K562 (cell line): ENCODE data around the gene SLC30A1. TPM values are rescaled to one million over a fixed set of nuclear protein-coding genes. Genes with fewer than 3 reads are reported as not detected.

ENCODE experiments used
- BMI1 ChIP-seq: fragments of 150-350 bp; IDR thresholded peaks from 2 replicates; pipeline ENCODE4 v1.6.1; 2014; ENCODE audit warnings: low read length
- FOXM1 ChIP-seq, 2 experiments: fragments of 450-650 bp in 1 of 2; sonication (generic) in 1 of 2; formaldehyde crosslinking in 1 of 2; IDR thresholded peaks; 2 replicates each; pipeline versions ENCODE4 v1.6.1 to v1.9.0; 2017 to 2022; ENCODE audit warnings: low read depth in 2 of 2, mild to moderate bottlenecking in 2 of 2, missing genetic modification reagents in 1 of 2, moderate library complexity in 1 of 2
- GTF2F1 ChIP-seq: IDR thresholded peaks from 2 replicates; pipeline ENCODE4 v1.6.1; 2011; ENCODE audit warnings: low read depth, low read length, improper control_type of control experiment
- HDAC3 ChIP-seq: fragments of 450-650 bp; IDR thresholded peaks from 2 replicates; pipeline ENCODE4 v1.6.1; 2018; ENCODE audit warnings: borderline replicate concordance, mild to moderate bottlenecking, moderate library complexity; ENCODE audit not compliant: partially characterized antibody
- NCOR1 ChIP-seq: fragments of 450-650 bp; IDR thresholded peaks from 2 replicates; pipeline ENCODE4 v1.6.1; 2016; ENCODE audit warnings: mild to moderate bottlenecking, moderate library complexity
- NFIX ChIP-seq: fragments of 250-450 bp; sonication (Bioruptor Pico); IDR thresholded peaks from 2 replicates; pipeline ENCODE4 v1.4.0; 2020; ENCODE audit warnings: low read depth, mild to moderate bottlenecking, moderate library complexity
- NR2C2 ChIP-seq, 2 experiments: fragments of 200-800 bp in 1 of 2; sonication (Bioruptor generic) in 1 of 2; sonication (generic) in 1 of 2; formaldehyde crosslinking in 1 of 2; IDR thresholded peaks; 2 replicates each; pipeline versions ENCODE4 v1.6.1 to v1.8.0; 2016 to 2022; ENCODE audit warnings: mild to moderate bottlenecking in 1 of 2, missing compliant biosample characterization in 1 of 2, missing genetic modification characterization in 1 of 2, missing genetic modification reagents in 1 of 2
- ZNF436 ChIP-seq: fragments of 250-450, 450-650 bp; sonication (Bioruptor Pico); formaldehyde crosslinking; IDR thresholded peaks from 2 replicates; pipeline ENCODE4 v1.7.0; 2020; ENCODE audit warnings: mild to moderate bottlenecking
- ZNF707 ChIP-seq: fragments of 250-450 bp; sonication (Bioruptor Pico); conservative IDR thresholded peaks from 2 replicates; pipeline ENCODE4 v1.8.0; 2022; ENCODE audit warnings: inconsistent platforms, mild to moderate bottlenecking, moderate library complexity
- ZNF77 ChIP-seq: fragments of 250-450 bp; sonication (Bioruptor Pico); IDR thresholded peaks from 2 replicates; pipeline ENCODE4 v1.5.0; 2020
- polyA plus RNA-seq, 8 experiments: library from polyadenylated mRNA; depleted of rRNA in 4 of 8; stranded (reverse) in 5 of 8; unstranded in 3 of 8; fragments of >200 nt; fragmentation: Nextera tagmentation in 2 of 8; fragmentation: Illumina TruSeq in 1 of 8; extraction: Ambion mirVana in 2 of 8; extraction: Trizol in 1 of 8; gene quantifications; 2 replicates each; pipeline versions ENCODE4 v1.2.1 to v1.2.3, GENCODE V29; 2011 to 2014; ENCODE audit warnings: inconsistent platforms in 1 of 8, missing spikeins in 1 of 8
- total RNA-seq, 7 experiments: library from RNA; depleted of rRNA in 6 of 7; stranded (reverse); fragments of >200 nt in 6 of 7; fragmentation: Illumina TruSeq in 2 of 7; extraction: Trizol in 2 of 7; gene quantifications; 2 replicates each; pipeline versions ENCODE4 v1.2.1 to v1.2.3, GENCODE V29; 2011 to 2021; ENCODE audit warnings: low replicate concordance in 1 of 7
- TF ChIP-seq, protein P1 (sequence below), 2 experiments: fragments of 450-650 bp; formaldehyde crosslinking in 1 of 2; IDR thresholded peaks; 2 replicates each; pipeline versions ENCODE4 v1.4.0 to v1.6.1; 2014 to 2020; ENCODE audit warnings: mild to moderate bottlenecking in 2 of 2, borderline replicate concordance in 1 of 2, low read depth in 1 of 2
- TF ChIP-seq, protein P2 (sequence below): sonication (generic); formaldehyde crosslinking; IDR thresholded peaks from 2 replicates; pipeline ENCODE4 v1.4.0; 2020; ENCODE audit warnings: mild to moderate bottlenecking, missing genetic modification reagents
- TF ChIP-seq, protein P3 (sequence below): fragments of 450-650 bp; formaldehyde crosslinking; IDR thresholded peaks from 2 replicates; pipeline ENCODE4 v1.4.0; 2020; ENCODE audit warnings: mild to moderate bottlenecking, moderate library complexity

SLC30A1 gene
- total and polyA plus RNA-seq, 9 of the 15 experiments (the other 6 are each of a cell fraction or from before 2014, with no cell fraction given), result 4.1 to 14.4 (median 6.6) TPM

DNA sequence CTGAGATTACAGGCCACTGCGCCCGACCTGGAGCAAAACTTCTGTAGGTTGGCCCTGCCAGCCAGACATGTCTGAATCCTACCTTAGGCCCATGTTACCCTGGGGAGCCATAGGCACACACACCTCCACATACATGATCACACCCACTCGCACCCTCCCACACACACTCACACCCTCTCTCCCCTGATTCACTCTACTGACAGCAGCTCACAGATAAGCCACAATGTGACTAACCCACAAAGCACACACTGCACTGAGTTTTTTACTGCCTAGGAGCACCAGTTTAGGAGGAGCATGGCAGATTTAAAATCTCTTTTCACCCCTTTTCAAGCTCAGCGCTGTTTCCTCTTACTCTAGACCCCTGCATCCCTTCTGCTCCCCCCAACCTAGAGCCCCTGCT is 41.7 kb downstream of the SLC30A1 start (continued):
- TF ChIP-seq, protein P1, sequence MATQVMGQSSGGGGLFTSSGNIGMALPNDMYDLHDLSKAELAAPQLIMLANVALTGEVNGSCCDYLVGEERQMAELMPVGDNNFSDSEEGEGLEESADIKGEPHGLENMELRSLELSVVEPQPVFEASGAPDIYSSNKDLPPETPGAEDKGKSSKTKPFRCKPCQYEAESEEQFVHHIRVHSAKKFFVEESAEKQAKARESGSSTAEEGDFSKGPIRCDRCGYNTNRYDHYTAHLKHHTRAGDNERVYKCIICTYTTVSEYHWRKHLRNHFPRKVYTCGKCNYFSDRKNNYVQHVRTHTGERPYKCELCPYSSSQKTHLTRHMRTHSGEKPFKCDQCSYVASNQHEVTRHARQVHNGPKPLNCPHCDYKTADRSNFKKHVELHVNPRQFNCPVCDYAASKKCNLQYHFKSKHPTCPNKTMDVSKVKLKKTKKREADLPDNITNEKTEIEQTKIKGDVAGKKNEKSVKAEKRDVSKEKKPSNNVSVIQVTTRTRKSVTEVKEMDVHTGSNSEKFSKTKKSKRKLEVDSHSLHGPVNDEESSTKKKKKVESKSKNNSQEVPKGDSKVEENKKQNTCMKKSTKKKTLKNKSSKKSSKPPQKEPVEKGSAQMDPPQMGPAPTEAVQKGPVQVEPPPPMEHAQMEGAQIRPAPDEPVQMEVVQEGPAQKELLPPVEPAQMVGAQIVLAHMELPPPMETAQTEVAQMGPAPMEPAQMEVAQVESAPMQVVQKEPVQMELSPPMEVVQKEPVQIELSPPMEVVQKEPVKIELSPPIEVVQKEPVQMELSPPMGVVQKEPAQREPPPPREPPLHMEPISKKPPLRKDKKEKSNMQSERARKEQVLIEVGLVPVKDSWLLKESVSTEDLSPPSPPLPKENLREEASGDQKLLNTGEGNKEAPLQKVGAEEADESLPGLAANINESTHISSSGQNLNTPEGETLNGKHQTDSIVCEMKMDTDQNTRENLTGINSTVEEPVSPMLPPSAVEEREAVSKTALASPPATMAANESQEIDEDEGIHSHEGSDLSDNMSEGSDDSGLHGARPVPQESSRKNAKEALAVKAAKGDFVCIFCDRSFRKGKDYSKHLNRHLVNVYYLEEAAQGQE (IDR thresholded peaks at IDR 0.05; ENCODE audit: borderline replicate concordance), result no peak
- TF ChIP-seq, protein P1 (CRISPR knock-in tag; IDR thresholded peaks at IDR 0.05; ENCODE audit: low read depth), result no peak
- no peak for TF ChIP-seq ZNF707
- no peak for TF ChIP-seq FOXM1 (IDR thresholded peaks at IDR 0.05; ENCODE audit: low read depth)
- TF ChIP-seq FOXM1 (CRISPR knock-in tag; IDR thresholded peaks at IDR 0.05; ENCODE audit: low read depth), result no peak
- no peak for TF ChIP-seq ZNF77
- TF ChIP-seq BMI1, result no peak
- TF ChIP-seq ZNF436 (CRISPR knock-in tag), result no peak
- TF ChIP-seq NCOR1, result no peak; the same call in 1 of the 2 replicates
- no peak for TF ChIP-seq NFIX
- no peak for TF ChIP-seq GTF2F1
- TF ChIP-seq HDAC3, result no peak
- TF ChIP-seq, protein P2, sequence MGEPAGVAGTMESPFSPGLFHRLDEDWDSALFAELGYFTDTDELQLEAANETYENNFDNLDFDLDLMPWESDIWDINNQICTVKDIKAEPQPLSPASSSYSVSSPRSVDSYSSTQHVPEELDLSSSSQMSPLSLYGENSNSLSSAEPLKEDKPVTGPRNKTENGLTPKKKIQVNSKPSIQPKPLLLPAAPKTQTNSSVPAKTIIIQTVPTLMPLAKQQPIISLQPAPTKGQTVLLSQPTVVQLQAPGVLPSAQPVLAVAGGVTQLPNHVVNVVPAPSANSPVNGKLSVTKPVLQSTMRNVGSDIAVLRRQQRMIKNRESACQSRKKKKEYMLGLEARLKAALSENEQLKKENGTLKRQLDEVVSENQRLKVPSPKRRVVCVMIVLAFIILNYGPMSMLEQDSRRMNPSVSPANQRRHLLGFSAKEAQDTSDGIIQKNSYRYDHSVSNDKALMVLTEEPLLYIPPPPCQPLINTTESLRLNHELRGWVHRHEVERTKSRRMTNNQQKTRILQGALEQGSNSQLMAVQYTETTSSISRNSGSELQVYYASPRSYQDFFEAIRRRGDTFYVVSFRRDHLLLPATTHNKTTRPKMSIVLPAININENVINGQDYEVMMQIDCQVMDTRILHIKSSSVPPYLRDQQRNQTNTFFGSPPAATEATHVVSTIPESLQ, result no peak
- TF ChIP-seq, protein P3, sequence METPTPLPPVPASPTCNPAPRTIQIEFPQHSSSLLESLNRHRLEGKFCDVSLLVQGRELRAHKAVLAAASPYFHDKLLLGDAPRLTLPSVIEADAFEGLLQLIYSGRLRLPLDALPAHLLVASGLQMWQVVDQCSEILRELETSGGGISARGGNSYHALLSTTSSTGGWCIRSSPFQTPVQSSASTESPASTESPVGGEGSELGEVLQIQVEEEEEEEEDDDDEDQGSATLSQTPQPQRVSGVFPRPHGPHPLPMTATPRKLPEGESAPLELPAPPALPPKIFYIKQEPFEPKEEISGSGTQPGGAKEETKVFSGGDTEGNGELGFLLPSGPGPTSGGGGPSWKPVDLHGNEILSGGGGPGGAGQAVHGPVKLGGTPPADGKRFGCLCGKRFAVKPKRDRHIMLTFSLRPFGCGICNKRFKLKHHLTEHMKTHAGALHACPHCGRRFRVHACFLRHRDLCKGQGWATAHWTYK (CRISPR knock-in tag), result peak; percentile 81; the same call in 1 of the 2 replicates
- no peak for TF ChIP-seq NR2C2 (CRISPR knock-in tag; IDR thresholded peaks at IDR 0.05)
- TF ChIP-seq NR2C2 (tag; IDR thresholded peaks at IDR 0.05), result no peak
